ENCODE data around the gene ARAP2. TPM values are rescaled to one million over a fixed set of nuclear protein-coding genes. Genes with fewer than 3 reads are reported as not detected.

The ARAP2 gene
- total RNA-seq, 1 experiment from 2014 or later = 25.8 TPM

- Histone ChIP-seq H3K9me2 (ENCODE audit: insufficient read depth) (no peaks in the 10 kb centered on the region), H3K4me2 (no peak overlapping the region), H2AFZ (no peak overlapping the region), H3F3A (ENCODE audit: insufficient read depth, low read depth) (no peaks in the 10 kb centered on the region; the same call in 1 of the 2 replicates), H3K27me3 (ENCODE audit: insufficient read depth, low read depth) (no peaks in the 10 kb centered on the region), H3K4me1 (replicated peaks; ENCODE audit: insufficient read depth) (peaks cover 8% of the 10 kb centered on the region; the same call in 1 of the 2 replicates), H3K9me3 (ENCODE audit: insufficient read depth, low read depth) (no peaks in the 10 kb centered on the region), H3K79me2 (ENCODE audit: low read depth) (no peaks in the 10 kb centered on the region), H3K27ac (no peak overlapping the region), H4K20me1 (ENCODE audit: insufficient read depth) (no peaks in the 10 kb centered on the region), H3K36me3 (ENCODE audit: low read depth) (no peaks in the 10 kb centered on the region), H3K4me3 (no peak overlapping the region)
- no TSS peak for BruUV-seq (replicated peaks)
- no peak for TF ChIP-seq CTCF (conservative IDR thresholded peaks at IDR 0.05)
- no peak for TF ChIP-seq EZH2 (IDR thresholded peaks at IDR 0.05; ENCODE audit: low read depth)
- CTCF ChIA-PET = no interaction called here
- intact Hi-C loops (cut with micrococcal nuclease; ENCODE audit: unreplicated experiment) = loop anchor here (10.0 kb wide), 1 partner anchor 96 kb away; no protein-coding TSS in a partner anchor
- no peak for DNase-seq
- POLR2A ChIA-PET (ENCODE audit: unreplicated experiment) = no interaction called here
These were observed 46.3 kb upstream of the ARAP2 start for GRCh38 chr4:36290641-36291040.

- no peak for DNase-seq
- intact Hi-C loops (cut with micrococcal nuclease; ENCODE audit: unreplicated experiment) = no loop called here
- no TSS peak for BruUV-seq (replicated peaks)
- Histone ChIP-seq H3K27ac (no peak overlapping the region), H3K27me3 (ENCODE audit: insufficient read depth, low read depth) (no peaks in the 10 kb centered on the region), H3K4me1 (replicated peaks; ENCODE audit: insufficient read depth) (peaks cover 8% of the 10 kb centered on the region; the same call in 1 of the 2 replicates), H3K9me3 (ENCODE audit: insufficient read depth, low read depth) (no peaks in the 10 kb centered on the region), H3F3A (ENCODE audit: insufficient read depth, low read depth) (no peaks in the 10 kb centered on the region; the same call in 1 of the 2 replicates), H2AFZ (no peak overlapping the region; the same call in 1 of the 2 replicates), H4K20me1 (ENCODE audit: insufficient read depth) (no peaks in the 10 kb centered on the region), H3K4me2 (no peak overlapping the region), H3K4me3 (no peak overlapping the region), H3K9me2 (ENCODE audit: insufficient read depth) (no peaks in the 10 kb centered on the region), H3K36me3 (ENCODE audit: low read depth) (no peaks in the 10 kb centered on the region), H3K79me2 (ENCODE audit: low read depth) (no peaks in the 10 kb centered on the region)
- TF ChIP-seq EZH2 (IDR thresholded peaks at IDR 0.05; ENCODE audit: low read depth) = no peak
- CTCF ChIA-PET = interaction anchor here (0.6 kb wide), 1 partner anchor 46 kb away, joined by 5 read pairs; no protein-coding TSS in a partner anchor
- POLR2A ChIA-PET (ENCODE audit: unreplicated experiment) = no interaction called here
These were observed 44.6 kb upstream of the ARAP2 start for GRCh38 chr4:36288731-36289426.

- H4K20me1 ChIP-seq (ENCODE audit: insufficient read depth) = no peaks in the 10 kb centered on the region
- no peak for TF ChIP-seq CTCF (conservative IDR thresholded peaks at IDR 0.05)
- TF ChIP-seq EZH2 (IDR thresholded peaks at IDR 0.05; ENCODE audit: low read depth) = no peak
These were observed 42.2 kb upstream of the ARAP2 start for GRCh38 chr4:36286481-36286871.

More at GRCh38 chr4:36286481-36286871, 42.2 kb upstream of the ARAP2 start:
- H3F3A ChIP-seq (ENCODE audit: insufficient read depth, low read depth) = no peaks in the 10 kb centered on the region; the same call in 1 of the 2 replicates
- H3K27ac ChIP-seq = no peak overlapping the region
- no peaks in the 10 kb centered on the region for H3K79me2 ChIP-seq (ENCODE audit: low read depth)
- H2AFZ ChIP-seq = no peak overlapping the region
- no peak overlapping the region for H3K4me2 ChIP-seq
- H3K4me1 ChIP-seq (replicated peaks; ENCODE audit: insufficient read depth) = peaks cover 8% of the 10 kb centered on the region; the same call in 1 of the 2 replicates
- POLR2A ChIA-PET (ENCODE audit: unreplicated experiment) = no interaction called here
- H3K4me3 ChIP-seq = no peak overlapping the region
- no peaks in the 10 kb centered on the region for H3K9me2 ChIP-seq (ENCODE audit: insufficient read depth)
- no peak for DNase-seq
- no peaks in the 10 kb centered on the region for H3K36me3 ChIP-seq (ENCODE audit: low read depth)
- intact Hi-C loops (cut with micrococcal nuclease; ENCODE audit: unreplicated experiment) = no loop called here
- no peaks in the 10 kb centered on the region for H3K27me3 ChIP-seq (ENCODE audit: insufficient read depth, low read depth)
- H3K9me3 ChIP-seq (ENCODE audit: insufficient read depth, low read depth) = no peaks in the 10 kb centered on the region
- CTCF ChIA-PET = no interaction called here
- no TSS peak for BruUV-seq (replicated peaks)

All from PC-9 (cell line).